NK-92 (cell line): ENCODE measurements around the gene ARFGAP3.

ENCODE experiments used
- DNase-seq: peaks from one replicate; lab custom pipeline; 2025; ENCODE audit not compliant: unreplicated experiment; lab: John Stamatoyannopoulos, UW

ARFGAP3 gene

DNA sequence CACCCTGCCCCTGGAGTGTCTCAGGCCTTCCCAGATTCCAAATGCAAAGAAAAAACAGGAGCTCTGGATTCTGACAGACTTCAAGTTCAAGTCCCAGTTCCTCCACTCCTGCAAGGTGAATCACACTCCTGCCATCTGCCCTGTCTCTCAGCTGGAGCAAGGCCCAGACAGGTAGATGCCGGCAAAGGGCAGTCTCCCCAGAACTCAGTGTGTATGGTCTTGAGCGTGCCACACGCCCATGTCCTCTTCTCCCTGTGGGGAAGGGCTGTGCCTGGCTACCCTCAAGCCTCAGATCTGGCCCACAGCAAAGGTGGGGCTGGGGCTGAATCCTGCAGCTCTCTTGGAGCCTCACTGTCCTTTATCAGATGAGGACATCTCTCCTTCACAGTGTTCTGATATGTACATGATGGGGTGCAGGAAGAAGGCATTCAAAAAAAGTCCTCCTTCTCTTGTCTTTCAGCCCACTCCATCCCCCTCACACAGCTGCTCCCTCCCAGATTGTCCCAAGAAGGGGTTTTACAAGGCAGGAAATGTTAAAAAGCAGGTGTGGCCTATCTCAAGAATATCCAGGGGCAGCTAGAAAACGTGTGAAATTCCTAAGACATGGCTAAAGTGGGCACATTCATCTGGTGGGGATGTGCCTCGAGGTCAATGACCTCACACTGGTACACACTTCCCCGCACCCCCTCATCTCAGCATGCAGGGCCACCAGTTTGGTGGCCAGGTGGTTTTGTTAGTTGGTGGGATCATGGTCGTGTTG, 27.7 kb upstream of the ARFGAP3 start:
- DNase-seq: no peak

DNA sequence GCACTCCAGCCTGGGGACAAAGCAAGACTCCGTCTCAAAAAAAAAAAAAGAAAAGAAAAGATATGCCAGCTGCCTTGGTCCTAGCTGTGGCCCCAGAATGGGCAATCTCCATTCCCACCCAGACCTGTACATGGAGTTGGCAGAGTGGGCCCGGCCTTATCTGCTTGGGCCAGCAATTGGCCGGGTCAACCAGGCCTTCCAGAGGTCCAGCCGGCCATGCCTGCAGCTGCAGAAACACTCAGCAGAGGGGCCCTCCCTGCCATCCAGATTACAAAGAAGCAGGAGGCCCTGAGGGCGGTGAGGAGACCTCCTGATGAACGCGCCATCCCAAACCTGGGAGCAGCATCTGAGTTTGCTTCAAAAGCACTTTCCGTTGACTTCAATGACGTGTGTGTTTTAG, 26.9 kb upstream of the ARFGAP3 start:
- no peak for DNase-seq

DNA sequence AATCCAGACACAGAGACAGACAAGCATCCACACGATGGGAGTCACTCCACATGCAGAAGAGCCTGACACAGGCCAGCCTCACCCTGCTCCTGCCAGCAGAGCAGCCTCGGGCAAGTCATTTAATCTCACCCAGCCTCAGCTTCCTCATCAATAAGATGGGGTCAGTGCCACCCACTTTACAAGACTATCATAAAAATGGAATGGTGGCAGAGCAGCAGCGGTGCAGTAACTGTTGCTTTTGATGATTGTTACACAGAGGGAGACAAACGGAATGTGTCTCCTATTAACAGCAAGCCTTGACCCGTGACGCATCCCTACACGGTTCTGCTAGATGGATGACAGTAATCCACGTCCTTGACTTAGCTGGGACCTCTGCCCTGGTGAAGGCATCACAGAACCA, 26.0 kb upstream of the ARFGAP3 start:
- DNase-seq: no peak

DNA sequence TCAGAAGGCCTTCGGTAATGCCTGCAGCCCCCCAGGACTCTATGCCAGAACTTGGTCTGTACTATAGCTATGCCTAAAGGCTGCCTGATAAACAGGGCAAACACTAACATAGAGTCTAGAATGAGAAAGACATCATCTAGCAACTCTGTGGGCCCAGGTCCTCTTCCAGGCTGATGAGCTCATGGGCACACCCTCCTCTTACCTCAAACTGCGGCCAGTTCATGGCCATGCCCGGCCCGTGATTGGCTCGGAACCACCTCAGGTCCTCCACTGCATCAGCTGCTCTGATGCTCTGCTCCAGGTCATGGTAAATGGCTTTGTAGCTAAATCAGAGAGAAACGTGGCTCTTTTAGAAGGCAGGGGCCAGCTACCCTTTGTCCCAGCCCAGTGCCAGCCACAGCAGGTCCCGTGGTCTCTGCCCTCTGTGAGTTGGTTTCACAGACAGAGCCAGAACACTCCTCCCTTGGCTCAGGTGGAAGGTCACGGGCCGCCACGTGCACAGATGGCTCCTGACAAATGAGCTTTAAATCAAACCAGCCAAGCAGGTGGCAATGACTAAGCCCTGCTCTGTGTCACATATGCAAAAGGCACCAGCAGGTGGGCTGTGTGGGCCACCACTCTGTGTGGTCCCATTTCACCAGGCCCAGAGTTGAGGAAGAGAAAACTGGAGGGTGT, 25.0 kb upstream of the ARFGAP3 start:
- DNase-seq: no peak

DNA sequence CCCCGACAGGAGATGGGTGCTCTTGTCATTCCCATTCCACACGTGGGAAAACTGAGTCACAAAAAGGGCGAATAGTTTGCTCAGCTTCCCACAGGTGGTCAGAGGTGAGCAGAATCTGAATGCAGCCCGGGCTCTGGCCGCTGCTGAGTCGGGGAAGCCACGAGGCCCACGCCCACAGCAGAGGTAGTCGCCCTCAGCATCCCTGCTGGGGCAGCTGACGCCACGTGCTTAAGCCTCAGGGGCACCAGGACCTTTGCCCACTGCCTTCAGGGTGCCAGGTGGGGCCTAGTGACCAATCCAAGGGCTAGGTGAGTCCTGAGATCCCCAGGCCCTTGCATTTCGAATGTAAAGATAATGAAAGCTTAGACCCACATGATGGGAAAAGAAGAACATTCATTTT, 24.2 kb upstream of the ARFGAP3 start:
- no peak for DNase-seq

DNA sequence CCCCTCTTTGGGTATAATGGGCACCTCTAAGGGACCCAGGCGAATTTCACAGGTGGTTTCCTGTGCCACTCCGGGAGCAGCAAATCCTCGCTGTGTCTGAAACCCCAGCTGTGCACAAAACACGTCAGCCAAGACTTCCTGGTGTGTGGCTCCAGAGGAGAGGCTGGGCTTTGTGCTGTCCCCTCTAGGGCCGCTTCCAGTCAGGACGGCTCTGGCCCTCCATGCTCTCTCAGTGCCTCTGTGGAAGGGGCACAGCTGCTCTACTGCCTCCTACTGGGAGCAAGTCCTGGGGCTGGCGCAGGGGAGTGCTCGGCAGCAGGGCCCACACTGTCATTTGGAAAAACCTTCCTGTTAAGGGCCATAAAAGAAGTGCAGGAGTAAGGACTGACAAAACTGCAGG, 23.7 kb upstream of the ARFGAP3 start:
- DNase-seq: no peak

DNA sequence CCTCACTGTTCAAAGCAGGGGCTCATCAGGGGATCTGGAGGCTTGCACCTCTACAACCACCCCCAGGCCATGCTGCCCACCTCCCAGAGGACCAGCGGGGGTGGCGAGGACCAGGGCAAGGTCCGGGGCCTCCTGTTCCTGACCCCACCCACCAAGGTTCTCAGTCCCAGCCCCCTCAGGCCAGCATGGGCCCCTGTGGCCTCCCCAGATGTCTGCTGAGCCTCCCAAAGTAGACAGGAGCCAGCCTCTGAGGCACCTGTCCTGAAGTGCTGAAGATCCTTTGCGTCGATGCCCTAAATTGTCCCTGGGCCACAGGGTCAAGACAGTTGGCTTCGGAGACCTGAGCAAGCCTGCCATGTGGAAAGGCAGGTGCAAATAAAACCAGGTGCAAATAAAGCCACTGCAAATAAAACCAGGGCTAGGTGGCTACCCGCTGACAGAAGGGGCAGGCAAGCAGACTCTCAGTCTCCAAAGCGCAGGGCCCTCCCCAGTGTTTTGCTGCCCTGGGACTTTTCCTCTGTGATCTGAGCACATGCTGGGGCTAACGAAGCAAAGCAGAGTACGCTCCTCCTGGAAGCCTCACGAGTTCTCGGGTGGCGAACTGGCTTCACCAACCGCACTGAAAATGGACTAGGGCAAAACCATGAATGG, 22.4 kb upstream of the ARFGAP3 start:
- DNase-seq: no peak

DNA sequence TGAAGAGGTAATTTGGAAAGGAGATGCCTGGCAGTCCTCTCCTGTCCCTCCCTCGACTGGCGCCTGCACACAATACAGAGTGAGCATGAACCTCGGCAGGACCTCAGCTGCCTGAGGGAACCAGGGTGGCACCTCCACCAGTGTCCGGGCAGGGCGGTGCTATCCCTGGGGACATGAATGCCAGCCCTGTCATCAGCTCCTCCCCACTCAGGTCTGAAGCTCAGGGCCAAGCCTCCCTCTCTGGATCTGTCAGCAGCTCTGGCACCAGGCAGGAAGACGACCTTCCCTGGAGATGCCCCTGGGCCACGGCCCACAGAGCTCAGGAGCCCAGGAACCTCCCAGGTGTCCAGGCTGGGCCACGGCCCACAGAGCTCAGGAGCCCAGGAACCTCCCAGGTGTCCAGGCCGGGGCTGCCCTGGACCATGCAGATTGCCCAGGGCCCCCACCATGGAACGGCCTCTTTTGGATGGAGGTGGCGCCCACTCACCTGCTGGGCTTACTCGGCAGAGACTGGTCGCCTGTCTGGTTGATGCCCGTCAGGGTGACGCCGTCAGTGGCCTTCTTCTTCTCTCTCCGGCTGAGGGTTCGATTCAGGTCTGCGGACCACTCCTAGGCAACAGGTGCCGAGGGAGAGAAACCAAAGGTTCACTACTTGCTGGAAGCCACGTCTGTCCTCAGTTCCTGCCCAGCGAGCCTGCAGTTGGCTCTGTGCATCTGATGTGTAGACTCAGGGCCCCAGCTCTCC, 21.7 kb upstream of the ARFGAP3 start:
- DNase-seq: no peak

DNA sequence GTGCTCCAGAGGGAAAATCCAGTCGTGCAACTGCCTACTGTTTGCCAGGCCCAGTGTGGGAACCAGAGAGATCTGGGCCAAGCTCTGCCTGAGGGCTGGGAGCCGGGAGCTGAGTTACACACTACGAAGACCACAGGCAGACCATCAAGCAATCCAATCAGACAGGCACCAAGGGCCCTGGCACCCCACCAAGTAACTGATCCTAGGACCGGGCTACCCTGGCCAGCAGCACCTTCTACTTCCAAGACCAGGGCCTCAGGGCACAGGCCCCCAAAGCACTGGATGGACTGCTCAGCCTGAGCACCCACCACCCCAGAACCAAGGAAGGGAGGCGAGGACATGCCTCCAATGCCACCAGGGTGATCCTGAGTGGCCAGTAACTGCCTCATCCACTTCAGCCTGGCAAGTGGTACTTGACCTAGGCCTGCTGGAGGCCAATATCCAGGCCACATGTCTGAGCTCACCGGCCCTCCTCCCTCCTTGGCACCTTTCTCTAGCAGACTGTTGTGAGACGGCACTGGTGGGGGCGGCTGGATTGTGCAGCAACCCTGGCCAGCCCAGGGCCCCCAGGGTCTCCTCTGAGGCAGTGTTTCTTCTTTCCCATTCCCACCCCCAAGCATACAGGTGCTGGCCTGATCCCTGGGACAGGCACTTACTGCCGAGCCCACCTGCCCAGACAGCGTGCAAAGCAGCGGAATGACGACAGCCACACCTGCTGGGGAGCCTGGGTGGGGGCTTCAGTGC, 20.7 kb upstream of the ARFGAP3 start:
- no peak for DNase-seq

DNA sequence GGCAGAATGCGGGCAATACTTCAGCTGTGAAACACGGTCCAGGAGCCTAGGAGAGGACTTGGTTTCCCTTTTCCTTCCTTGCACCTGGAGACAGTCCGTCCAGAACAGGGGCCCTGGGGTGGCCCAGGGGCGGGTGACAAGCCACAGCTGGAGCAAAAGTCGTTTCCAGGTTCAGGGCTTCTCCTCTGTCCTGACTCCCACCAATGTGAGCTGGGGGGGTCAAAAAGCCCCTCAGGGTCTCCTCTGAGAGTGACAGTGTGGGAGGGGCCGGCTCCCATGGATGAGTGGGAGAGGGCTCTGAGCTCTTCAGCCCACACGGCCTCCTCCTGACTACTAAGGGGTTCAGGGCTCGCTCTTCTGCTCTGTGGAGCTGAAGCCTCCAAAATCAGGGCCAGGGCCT, 20.1 kb upstream of the ARFGAP3 start:
- no peak for DNase-seq

DNA sequence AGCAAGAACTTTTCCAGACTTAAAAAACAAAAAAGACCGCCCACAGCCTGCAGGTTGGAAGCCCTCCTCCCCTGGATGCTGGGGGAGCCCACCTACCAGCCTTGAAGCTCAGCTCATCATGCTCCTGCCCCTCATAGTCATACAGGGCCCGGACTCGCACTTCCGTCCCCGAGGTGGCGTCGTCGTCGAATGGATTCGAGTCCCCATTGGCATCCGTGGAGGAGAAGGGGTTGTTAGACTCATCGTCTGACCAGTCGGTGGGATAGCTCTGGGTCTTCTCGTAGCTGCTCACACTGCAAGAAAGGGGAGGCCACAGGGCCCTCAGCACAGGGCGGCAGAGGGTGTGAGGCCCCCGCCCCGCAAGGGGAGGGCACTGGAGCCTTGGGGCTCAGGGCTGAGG, 19.0 kb upstream of the ARFGAP3 start:
- no peak for DNase-seq

DNA sequence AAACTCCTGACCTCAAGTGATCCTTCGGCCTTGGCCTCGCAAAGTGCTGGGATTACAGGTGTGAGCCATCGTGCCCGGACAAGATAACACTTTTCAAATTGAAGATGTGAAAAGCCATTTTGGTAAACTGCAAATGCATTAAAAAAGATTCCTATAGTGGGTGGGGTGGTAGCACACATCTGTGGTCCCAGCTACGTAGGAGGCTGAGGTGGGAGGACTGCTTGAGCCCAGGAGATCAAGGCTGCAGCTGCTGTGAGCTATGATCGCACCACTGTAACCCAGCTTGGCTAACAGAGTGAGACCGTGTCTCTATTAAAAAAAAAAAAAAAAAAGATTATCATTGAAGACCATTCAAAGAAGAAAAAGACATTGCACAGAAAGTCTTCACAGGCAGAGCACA, 16.9 kb upstream of the ARFGAP3 start:
- DNase-seq: no peak

DNA sequence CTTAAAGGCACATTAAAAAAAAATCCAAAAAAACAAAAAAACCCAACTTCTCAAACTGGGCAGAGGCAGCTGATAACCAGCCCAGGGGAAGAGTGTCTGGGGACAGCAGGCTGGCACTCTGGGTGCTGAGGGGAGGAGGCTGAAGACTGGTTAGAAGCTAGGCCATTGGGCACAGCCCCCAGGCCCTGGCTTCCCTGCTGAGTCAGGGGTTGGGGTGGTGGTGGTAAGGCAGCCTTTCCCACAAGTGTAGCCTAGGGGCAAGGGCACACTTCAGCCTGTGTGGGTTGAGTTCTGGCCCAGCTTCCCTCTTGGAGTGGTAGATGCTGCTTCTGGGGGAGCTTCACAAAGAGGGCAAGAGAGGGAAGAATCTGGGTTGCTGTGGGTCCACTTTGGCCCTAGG, 16.3 kb upstream of the ARFGAP3 start:
- no peak for DNase-seq

DNA sequence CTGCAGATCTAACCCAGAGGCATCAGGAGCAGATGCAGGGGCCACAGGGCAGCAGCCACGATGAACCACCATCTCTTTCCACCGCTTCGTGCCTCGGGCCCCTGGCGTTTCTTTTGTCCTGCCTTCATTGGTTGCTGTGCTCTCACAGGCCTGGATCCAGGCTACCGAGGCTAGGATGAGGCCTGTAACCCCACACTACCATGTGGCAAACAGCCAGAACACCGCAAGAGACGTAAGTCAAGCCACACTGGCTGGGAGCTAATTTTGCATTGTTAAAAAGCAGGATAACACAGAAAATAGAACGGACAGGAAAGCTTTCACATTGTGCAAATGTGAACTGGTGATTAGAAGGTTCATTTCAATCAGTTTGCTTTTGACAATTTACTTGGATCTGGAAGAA, 15.7 kb upstream of the ARFGAP3 start:
- DNase-seq: no peak

DNA sequence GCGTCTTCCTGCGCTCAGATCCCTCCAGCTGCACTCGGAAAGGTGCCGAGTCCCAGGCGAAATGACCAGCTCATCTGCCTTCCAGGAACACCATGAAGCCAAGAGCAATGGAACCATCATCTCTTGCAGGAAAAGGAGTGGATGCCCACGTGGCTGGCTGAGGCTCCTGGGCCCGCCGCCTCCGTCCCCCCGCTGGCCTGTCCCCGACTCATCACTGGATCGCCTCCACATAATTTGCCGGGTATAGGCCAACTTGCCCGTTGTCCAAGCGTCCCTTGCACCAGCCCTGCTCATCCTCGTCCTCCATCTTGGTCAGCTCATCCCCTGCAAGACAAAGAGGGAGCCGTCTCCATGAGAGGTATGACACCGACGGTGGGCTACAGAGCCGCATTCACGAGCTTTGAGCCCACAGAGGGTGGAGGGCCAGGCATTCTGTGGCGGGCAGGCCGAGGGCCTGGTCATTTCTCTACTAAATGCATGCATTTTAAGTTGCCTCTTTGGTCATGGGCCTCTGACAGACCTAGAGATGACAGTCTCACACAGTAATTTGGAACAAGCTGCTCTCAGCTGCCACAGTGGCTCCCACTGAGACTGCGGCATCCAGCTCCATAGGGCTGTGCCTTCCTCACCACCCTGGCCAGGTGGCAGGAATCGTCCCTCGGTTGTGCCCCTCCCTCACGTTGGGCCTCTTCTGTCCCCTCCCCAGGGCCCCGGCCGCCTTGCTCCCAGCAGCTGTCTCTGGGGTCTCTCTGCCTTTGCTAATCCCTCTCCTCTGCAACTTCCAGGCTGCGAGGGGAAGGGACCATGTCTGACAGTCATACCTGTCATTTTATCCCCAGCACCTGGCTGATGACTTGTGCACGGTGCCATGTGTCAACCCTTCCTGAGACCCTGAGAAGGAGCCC, 14.3 kb upstream of the ARFGAP3 start:
- DNase-seq: no peak

DNA sequence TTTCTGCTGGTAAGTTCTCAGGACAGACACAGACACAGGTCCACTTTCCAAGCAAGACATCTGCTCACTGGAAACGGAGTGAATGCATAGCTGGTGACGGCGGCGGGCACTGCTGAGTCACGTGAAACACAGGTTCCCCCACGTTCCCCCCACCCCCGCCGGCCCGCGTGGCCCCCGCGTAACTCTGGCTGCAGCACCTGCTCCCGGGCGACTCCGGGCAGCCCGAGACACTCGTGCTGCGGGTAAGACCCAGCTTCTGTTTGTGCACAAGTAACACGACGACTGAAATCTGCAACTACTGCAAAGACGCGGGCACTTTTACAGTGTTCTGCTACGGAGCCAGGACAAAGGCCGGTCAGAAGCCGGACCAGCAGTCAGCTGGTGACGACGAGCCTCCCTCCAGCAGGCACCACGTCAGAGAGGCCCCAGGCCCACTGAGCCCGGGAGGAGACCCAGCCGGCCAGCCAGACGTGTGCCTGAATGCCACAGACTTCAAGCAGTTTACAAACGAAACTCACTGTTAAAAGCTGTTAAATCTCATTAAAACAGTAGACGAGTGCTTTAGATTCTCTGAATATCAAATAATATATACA, 12.9 kb upstream of the ARFGAP3 start:
- DNase-seq: no peak

DNA sequence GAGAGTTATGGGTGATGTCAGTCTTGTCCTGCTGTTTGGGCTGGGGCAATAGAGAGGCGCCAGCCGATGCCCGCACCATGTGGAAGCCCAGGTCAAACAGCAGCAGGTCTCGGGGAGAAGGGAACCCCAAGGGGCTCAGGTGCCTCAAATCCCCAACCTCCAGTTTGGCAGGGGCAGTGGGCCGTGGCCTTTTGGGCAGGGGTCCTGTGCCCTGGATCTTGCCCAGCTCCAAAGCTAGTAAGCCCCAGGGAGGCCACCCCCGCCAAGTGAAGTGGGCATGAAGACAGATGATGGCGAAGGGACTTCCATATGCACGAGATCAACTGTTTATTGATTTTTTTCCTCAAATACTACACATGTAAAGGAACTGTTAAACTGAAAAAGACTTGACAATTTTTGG, 12.4 kb upstream of the ARFGAP3 start:
- no peak for DNase-seq

DNA sequence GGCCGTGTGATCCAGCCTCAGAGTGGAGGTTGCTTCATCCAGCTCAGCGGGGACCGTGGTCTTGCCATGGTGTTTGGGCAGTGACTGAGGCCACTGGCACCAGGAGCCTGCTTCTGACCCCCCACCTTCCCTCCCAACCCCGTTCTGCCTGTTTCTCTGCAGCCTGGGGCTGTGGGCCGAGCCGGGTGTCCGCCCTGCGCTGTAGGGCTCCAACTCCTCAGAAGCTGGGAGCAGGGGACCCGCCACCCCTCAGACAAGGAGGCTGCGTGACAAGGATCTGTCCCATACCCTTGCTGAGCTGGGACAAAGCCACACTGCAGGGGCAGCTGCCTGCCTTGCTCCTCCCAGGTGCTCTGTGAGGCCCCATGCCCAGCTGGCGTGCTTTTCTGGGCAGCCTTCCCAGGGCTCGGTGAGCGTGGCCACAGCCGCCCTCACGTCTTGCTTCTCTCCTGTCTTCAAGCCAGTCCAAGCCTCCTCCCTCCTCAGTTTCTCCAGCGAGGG, 11.7 kb upstream of the ARFGAP3 start:
- DNase-seq: no peak

DNA sequence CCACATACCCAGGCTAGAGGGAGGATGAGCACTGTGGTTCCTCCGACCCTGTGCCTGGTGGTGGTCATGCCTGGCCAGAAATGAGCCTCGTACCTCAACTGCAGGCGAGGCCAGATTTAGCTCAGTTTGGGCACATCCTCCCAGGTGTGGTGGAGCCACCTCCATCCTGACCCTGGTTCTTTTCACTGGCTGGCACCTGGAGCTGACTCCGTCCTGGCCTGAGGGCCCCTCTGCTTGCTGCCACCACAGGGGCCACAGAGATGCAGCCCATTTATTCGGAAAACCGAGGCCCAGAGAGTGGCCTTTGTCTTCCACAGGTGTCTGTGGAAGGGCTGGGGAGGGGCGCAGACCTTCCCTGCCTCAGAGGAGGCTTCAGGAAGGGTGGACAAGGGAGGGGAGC, 9.0 kb upstream of the ARFGAP3 start:
- no peak for DNase-seq
